OCI-LY7 (cell line): ENCODE measurements around the gene PCNT. TPM values are rescaled to one million over a fixed set of nuclear protein-coding genes. Genes with fewer than 3 reads are reported as not detected.
"Not testable (repeated sequence)": the region's sequence is repeated elsewhere in the genome, so short reads cannot be mapped to it uniquely, and the experiment has no call there.

Experiments used
- BruUV-seq: library from RNA; stranded (reverse); fragments of 400-500 nt; replicated peaks from 2 replicates; lab custom pipeline; 2021; lab: Mats Ljungman, UMichigan
- CTCF ChIA-PET: fragments of 300-600 bp; sonication (Branson Sonifier 250); formaldehyde crosslinking; loops from one replicate; lab custom pipeline; 2022; ENCODE audit warnings: antibody characterized with exemption; ENCODE audit not compliant: unreplicated experiment; lab: Charles Lee
- POLR2A ChIA-PET: fragments of 300-600 bp; sonication (Branson Sonifier 250); formaldehyde crosslinking; loops from one replicate; lab custom pipeline; 2022; ENCODE audit warnings: antibody characterized with exemption; lab: Charles Lee
- DNase-seq: peaks from one replicate; pipeline ENCODE4 v3.0.0-alpha.2; 2015; ENCODE audit warnings: low spot score
- H2AFZ ChIP-seq: fragments of 200-600 bp; sonication (generic), shearing (Covaris generic); 2 replicates; pipeline ENCODE4 v1.6.1; 2014; ENCODE audit warnings: mild to moderate bottlenecking, antibody characterized with exemption, low read length, moderate library complexity
- H3K27ac ChIP-seq: fragments of 200-600 bp; sonication (generic); 2 replicates; pipeline ENCODE4 v1.5.1; 2014; ENCODE audit warnings: mixed run types, low read depth, mild to moderate bottlenecking, moderate library complexity, low read length, inconsistent platforms; ENCODE audit not compliant: poor library complexity, severe bottlenecking
- H3K36me3 ChIP-seq: fragments of 200-600 bp; sonication (generic); 2 replicates; pipeline ENCODE4 v1.6.1; 2014; ENCODE audit warnings: mild to moderate bottlenecking, antibody characterized with exemption, low read length, moderate library complexity, mixed read lengths; ENCODE audit not compliant: insufficient read depth
- H3K4me1 ChIP-seq: fragments of 200-600 bp; sonication (generic); 2 replicates; pipeline ENCODE4 v1.5.1; 2014; ENCODE audit warnings: mild to moderate bottlenecking, low read length; ENCODE audit not compliant: insufficient read depth, poor library complexity, severe bottlenecking
- H3K4me2 ChIP-seq: fragments of 200-600 bp; sonication (generic); 2 replicates; pipeline ENCODE4 v1.6.1; 2014; ENCODE audit warnings: mild to moderate bottlenecking, low read length
- H3K4me3 ChIP-seq: fragments of 200-600 bp; sonication (generic); 2 replicates; pipeline ENCODE4 v1.5.1; 2014; ENCODE audit warnings: mild to moderate bottlenecking, low read depth, low read length; ENCODE audit not compliant: poor library complexity, severe bottlenecking
- H3K79me2 ChIP-seq: fragments of 200-600 bp; sonication (generic); 2 replicates; pipeline ENCODE4 v1.6.1; 2016; ENCODE audit warnings: low read depth, mild to moderate bottlenecking, low read length, moderate library complexity, mixed read lengths; ENCODE audit not compliant: insufficient read depth
- H3K9me2 ChIP-seq: fragments of 200-600 bp; sonication (generic); 2 replicates; pipeline ENCODE4 v1.6.1; 2016; ENCODE audit warnings: mild to moderate bottlenecking, low read length, mixed read lengths; ENCODE audit not compliant: insufficient read depth
- H3K9me3 ChIP-seq: fragments of 200-600 bp; sonication (generic); 2 replicates; pipeline ENCODE4 v1.6.1; 2014; ENCODE audit warnings: mild to moderate bottlenecking, mixed run types, low read length, mixed read lengths
- H4K20me1 ChIP-seq: fragments of 200-600 bp; sonication (generic); 2 replicates; pipeline ENCODE4 v1.6.1; 2014; ENCODE audit warnings: mild to moderate bottlenecking, antibody characterized with exemption, low read length, moderate library complexity, mixed read lengths; ENCODE audit not compliant: insufficient read depth
- CTCF ChIP-seq: fragments of 200-600 bp; sonication (generic); conservative IDR thresholded peaks from 2 replicates; pipeline ENCODE4 v1.5.1; 2014; ENCODE audit warnings: mild to moderate bottlenecking, antibody characterized with exemption, low read length, moderate library complexity, mixed read lengths
- EZH2phosphoT487 ChIP-seq: fragments of 200-600 bp; sonication (generic); IDR thresholded peaks from 2 replicates; pipeline ENCODE4 v1.6.1; 2018; ENCODE audit warnings: low read depth, borderline replicate concordance, mild to moderate bottlenecking, mixed run types, antibody characterized with exemption, low read length, moderate library complexity, mixed read lengths
- intact Hi-C: fragments of 100-400 bp; cut with micrococcal nuclease; formaldehyde crosslinking; loops from one replicate; pipeline ENCODE4 v1.10.0; 2022; ENCODE audit not compliant: unreplicated experiment
- total RNA-seq, 2 experiments: library from RNA; depleted of rRNA in 1 of 2; stranded (reverse); fragments of >200 nt in 1 of 2; shearing (Covaris generic) in 1 of 2; gene quantifications; 2 replicates each; pipeline ENCODE4 v1.2.3, GENCODE V29; 2014 to 2022

PCNT gene
- total RNA-seq, 2 experiments from 2014 or later: 48.4 to 84.1 TPM

- POLR2A ChIA-PET: no interaction called here
- no TSS peak for BruUV-seq
- H3K36me3 ChIP-seq: peaks cover 68% of the 10 kb centered on the region
Observed at GRCh38 chr21:46431448-46431847, 107.5 kb downstream of the PCNT start.

GRCh38 chr21:46431884-46432488 lies 108.0 kb downstream of the PCNT start:
- no TSS peak for BruUV-seq
- POLR2A ChIA-PET: interaction anchor here (0.5 kb wide), 1 partner anchor 179 kb away, joined by 3 read pairs; no protein-coding TSS in a partner anchor
- Histone ChIP-seq H3K4me2 (no peak overlapping the region), H3K27ac (no peak overlapping the region), H4K20me1 (no peaks in the 10 kb centered on the region), H3K9me3 (no peaks in the 10 kb centered on the region), H2AFZ (no peak overlapping the region), H3K79me2 (no peaks in the 10 kb centered on the region), H3K9me2 (no peaks in the 10 kb centered on the region), H3K36me3 (peaks cover 71% of the 10 kb centered on the region), H3K4me1 (no peaks in the 10 kb centered on the region), H3K4me3 (no peak overlapping the region)
- CTCF ChIA-PET: no interaction called here
- intact Hi-C loops: no loop called here
- DNase-seq: no peak
- no peak for TF ChIP-seq EZH2phosphoT487
- TF ChIP-seq CTCF: no peak

More at GRCh38 chr21:46431448-46431847, 107.5 kb downstream of the PCNT start:
- Histone ChIP-seq H3K4me3 (no peak overlapping the region), H3K4me1 (no peaks in the 10 kb centered on the region), H2AFZ (no peak overlapping the region), H3K9me3 (no peaks in the 10 kb centered on the region), H3K9me2 (no peaks in the 10 kb centered on the region), H3K79me2 (no peaks in the 10 kb centered on the region), H3K4me2 (no peak overlapping the region), H3K27ac (no peak overlapping the region), H4K20me1 (no peaks in the 10 kb centered on the region)
- intact Hi-C loops: no loop called here
- no peak for TF ChIP-seq EZH2phosphoT487
- no peak for DNase-seq
- CTCF ChIA-PET: no interaction called here

- peaks cover 71% of the 10 kb centered on the region for H3K36me3 ChIP-seq
- POLR2A ChIA-PET: interaction anchor here (0.6 kb wide), 1 partner anchor 176 kb away, joined by 3 read pairs; no protein-coding TSS in a partner anchor
- intact Hi-C loops, H3K4me1 ChIP-seq, H3K9me2 ChIP-seq, BruUV-seq, H4K20me1 ChIP-seq, H3K27ac ChIP-seq, H2AFZ ChIP-seq, CTCF ChIA-PET, H3K79me2 ChIP-seq, H3K4me3 ChIP-seq, H3K4me2 ChIP-seq, H3K9me3 ChIP-seq, DNase-seq: not testable (repeated sequence)
Observed at GRCh38 chr21:46433116-46433515, 109.2 kb downstream of the PCNT start.
